ENCODE measurements around the gene SLC35B2.

GRCh38 chr6:44214307-44214706 is 43.0 kb downstream of the SLC35B2 start:
- no peak for TF ChIP-seq CTCF (IDR thresholded peaks at IDR 0.05)
- TF ChIP-seq POLR2A (IDR thresholded peaks at IDR 0.05), result no peak

Data from esophagus squamous epithelium (tissue), 4 donors.